HG02981 (cell line): Measurements from ENCODE around the gene MYBBP1A.
"Not testable (repeated sequence)": the region's sequence is repeated elsewhere in the genome, so short reads cannot be mapped to it uniquely, and the experiment has no call there.

Experiments used
- ATAC-seq: cut with Tn5 transposase; IDR thresholded peaks from one replicate; pipeline ENCODE4 v1.9.1; 2021; ENCODE audit warnings: mild to moderate bottlenecking, moderate library complexity; ENCODE audit not compliant: unreplicated experiment

Gene MYBBP1A

DNA sequence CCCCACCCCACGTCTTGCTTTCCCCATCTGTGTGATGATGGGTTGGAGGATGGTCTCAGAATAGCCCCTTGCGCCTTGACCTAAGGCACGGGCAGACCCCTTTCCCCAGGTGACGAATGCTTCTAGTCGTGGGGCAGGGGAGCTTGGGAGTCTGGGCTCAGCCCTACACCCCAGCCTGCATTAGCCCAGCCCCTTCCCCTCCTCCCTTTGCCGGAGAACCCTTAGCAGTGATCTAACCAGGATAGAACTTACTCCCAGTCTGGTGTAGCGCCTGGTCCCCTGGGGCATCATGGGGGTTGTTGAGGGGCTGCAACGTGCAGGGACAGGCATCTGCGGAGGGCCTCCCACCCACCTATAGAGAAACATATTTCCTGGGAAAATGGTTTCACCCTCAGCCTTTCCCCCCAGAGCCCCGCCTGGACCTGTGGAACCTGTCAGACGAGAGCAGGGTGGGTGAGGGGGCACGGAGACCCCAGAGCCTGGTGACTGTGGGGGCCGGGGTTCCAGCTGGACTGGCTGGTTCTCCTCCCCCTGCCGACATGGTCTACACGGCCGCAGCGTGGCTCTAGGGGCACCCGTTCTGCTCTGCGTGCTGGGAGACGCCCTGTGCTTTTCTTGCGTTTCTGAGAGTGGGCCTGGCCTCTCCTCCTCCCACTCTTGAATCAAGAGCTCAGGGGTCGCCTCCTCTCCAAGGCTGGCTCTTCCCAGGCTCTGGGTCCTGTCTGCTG lies 33.9 kb upstream of the MYBBP1A start:
- ATAC-seq: no peak

DNA sequence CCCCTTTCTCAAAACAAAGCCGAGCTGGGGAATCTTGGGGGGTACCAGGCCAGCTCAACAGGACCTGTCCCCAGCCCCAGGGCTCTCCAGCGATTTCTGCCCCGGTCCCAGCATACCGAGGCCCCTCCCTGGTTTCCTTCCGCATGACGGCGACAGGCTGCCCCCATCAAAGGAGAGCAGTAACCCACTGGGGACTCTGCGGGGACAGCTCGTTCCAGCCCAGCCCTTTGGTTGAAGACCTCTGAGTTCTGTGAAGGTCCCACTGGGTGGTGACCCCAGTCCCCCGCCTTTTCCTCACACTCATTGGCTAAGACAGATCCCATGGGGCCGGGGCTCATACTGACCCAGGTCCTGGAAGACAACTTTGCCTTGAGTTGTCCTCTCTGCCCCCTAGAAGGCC lies 33.2 kb upstream of the MYBBP1A start:
- ATAC-seq: no peak

DNA sequence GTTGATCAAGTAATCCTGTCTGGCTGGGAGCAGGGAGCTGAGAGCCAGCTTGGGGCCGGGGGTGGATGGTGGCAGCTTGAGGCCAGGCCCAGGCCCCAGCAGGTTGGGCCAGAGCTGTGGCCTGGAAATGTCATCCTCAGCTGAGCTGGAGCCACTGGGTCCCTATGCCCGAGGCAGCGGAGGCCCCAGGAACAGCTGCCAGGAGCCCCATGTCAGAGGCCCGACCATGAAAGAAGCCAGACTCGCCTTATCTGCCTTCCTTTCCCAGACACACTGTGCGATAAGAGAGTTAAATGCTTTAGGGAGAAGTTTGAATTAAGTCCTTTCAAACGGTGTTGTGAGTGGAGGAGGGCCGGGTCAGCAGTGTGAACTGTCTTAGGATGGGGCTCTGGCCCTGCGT lies 32.6 kb upstream of the MYBBP1A start:
- no peak for ATAC-seq

DNA sequence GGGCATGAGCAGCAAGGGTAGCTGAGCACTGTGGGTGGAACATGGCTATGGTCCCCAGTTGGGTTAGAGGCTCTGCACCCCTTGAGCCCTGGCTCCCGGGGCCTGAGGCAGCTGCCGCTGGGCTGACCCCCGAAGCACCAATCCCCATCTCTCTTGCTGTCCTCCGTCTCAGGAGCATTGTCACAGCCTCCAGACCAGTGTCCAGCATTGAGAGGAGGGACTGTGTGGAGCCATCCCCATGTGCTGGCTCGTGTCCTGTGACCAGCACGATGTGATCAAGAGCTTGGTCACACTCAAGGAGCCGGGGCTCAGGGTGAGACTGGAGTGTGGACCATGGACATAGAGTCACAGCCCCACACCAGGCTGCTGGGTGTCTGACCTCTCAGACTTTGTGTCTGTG lies 32.0 kb upstream of the MYBBP1A start:
- no peak for ATAC-seq

DNA sequence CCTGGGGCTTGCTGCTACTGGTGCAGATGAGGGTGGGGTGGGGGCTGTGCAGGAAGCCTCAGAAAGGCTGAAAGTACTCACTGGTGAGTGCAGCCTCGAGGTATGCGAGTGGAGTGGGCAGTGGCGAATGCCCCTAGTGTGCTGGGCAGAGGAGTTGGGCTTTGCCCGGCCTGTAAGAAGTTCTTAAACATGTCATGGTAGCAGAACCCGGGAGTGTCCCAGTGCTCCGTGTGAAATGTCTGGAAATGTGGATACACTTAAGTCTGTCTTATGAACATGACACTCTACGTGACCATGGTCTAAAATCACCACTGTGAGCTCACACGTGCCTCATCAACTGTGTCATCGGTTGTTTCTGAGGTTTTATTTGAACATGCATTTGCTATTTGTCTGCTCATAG lies 30.9 kb upstream of the MYBBP1A start:
- no peak for ATAC-seq

DNA sequence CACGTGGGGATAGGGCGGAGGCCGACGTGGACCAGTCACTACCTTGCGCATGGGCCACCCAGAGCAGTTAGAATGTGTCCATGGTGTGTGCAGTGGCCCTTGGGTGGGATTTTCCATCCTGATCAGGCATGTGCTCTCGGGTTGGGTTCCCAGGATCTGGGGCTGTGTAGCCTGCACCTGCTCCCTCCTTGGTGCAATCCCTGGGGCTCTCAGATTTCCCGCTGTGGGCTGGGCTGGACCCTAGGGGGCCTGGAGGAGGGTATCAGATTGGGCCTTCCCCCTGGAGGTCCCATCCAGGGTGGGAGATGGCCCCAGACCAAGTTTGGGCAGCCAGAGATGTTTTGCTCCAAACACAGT lies 30.4 kb upstream of the MYBBP1A start:
- ATAC-seq: no peak

DNA sequence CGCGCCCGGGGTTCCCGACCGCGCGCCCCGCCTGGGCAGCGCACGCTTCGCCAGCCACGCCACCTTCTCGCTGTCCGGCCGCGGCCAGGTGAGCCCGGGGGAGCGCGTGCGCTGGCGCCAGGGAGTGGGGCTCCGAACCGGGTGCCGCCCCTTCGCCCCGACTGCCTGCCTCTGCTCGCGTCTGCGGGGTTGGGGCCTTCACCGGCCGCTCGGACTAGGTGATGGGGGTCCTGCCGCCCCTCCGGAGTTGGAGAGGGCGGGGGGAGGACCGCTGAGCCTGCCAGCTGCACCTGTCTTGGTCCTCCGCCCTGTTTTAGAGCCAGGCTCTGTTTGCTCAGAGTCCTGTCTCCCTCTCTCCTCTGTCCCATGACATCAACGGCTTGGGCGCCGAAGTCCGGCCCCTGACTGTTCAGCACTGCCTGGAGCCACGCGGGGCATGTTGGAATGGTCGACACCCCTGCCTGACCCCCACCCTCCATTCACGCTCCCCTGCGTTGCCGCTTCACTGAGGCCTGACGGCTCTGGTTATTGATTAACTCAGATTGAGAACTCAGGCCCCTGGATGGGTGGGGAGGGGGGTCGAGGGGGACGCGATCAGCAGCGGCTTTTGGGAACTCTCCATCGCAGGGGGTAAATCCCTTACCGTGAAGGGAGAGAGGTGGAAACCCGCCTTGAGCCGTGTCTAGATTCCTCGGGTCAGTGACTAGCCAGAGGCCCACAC lies 29.9 kb upstream of the MYBBP1A start:
- no peak for ATAC-seq

DNA sequence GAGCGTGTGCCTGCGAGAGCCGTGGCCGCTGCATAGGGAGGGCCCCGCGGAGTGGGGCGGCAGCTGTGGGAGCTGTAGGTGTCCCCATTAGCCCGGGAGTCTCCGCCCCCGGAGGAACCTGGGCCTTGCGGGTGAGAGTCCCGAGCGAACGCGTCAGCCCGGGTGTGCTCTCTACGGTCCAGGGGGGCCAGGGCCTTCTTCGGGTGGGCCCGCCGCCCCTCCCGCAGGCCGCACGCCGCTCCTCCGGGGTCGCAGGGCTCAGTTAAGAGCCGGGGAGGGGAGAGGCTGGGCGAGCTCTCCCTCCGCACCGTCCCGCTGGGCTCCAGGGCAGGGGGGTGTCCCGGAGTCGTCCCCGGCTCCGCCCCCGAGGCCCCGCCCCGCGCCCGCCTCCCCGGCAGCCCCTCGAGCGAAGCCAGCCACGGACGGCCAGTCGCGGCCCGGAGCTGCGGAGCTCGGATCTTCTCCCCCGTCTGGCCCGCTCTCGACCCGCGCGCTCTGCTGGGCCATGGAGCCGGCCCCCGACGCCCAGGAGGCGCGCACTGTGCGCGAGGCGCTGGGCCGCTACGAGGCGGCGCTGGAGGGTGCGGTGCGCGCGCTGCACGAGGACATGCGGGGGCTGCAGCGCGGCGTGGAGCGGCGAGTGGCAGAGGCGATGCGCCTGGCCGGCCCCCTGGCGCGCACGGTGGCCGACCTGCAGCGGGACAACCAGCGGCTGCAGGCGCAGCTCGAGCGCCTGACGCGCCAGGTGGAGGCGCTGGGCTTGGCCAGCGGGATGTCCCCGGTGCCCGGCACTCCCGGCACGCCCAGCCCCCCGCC lies 29.1 kb upstream of the MYBBP1A start, which contains the start of gene SMTNL2:
Gene SMTNL2 (plus strand): TSS at position 429 of the 816 bp plus-strand sequence. CDS start 77 bp downstream, at position 506.
- ATAC-seq: no peak

DNA sequence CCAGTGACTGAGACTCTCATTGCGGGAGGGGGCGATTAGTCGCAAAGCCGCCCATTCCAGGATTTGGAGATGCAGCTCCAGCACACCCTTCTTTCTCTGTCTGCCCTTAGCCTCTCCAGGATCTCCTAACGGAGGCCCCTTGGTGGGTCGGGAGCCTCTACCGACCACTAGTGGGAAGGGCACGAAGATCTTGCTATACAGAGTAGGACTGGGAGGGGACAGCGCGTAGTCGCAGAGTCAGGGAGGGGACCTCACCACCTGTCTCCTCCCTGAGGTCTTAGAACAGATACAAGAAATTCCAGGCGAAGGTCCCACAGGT lies 28.6 kb upstream of the MYBBP1A start:
- no peak for ATAC-seq

DNA sequence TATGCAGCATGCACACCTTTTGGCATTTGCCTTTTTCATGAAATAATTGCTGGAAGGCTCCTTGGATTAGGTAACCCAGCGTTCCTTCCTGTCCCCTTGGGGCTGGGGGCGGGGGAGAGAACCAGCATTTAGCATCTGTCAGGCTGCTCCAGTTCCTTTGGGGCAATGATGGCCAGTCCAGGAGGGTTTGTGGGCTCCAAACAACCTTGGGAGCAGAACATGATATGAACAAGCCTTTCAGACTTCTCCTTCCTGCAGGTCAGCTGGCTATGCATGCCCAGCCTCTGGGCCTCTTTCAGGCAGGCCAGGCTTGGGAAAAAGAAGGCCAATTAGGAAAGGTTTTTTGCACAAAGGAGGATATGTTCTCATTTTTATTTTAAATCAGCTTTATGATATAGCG lies 28.0 kb upstream of the MYBBP1A start:
- no peak for ATAC-seq

DNA sequence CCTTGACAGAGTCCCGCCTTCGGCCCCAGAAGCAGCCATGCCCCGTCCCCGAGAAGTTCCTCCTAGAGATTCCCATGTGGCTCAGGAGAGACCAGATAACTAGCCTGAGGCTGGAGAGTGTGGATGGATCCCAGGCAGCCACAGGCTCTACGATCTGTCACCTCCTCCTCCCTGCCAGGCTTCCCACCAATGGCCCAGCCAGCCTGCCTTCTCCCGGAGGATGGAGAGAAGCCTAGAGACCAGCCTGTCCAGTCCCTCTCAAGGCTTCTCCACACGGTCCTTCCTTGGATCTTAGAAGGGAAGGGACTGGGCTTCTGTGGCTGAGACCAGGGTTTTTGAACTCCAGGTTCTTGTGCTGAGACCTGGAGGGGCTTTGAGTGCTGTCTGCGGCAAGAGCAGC lies 27.5 kb upstream of the MYBBP1A start:
- ATAC-seq: no peak

DNA sequence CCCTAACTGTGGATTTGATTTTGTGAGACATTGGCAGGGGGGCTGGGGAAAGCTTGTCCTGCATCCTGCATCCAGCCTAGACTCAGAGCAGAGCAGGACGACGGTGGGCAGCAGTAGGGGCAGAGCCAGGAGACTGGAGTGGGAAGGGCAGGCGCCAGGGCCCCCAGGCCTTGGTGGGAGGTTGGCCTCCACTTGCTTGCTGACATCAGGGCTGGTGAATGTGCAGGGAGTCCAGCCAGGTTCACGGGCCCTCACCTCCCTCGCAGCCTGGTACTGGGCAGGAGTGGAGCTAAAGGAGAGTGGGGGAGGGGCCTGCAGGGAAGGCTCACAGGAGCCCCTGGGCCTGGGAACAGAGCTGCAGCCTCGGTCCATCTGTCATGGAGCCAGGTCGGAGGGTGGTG lies 26.9 kb upstream of the MYBBP1A start:
- ATAC-seq: no peak

DNA sequence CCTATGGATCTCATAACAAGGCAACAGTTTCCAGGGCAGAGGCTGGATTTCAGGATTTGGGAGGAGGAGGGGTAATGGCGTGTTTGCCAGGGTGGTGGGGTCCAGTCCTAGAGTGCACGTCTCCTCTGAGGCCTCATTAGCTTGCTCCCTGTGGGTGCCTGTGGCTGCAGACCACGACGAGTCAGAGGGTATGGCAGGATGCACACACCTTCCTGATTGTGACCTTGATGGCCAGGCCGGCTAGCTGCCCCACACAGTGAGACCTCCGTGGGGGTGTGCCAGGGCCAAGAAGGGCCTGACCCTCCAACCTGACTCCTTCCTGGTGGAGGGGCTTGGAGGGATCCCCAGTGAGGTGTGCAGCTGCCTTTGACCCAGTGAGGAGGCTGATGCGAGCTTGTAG lies 25.1 kb upstream of the MYBBP1A start:
- no peak for ATAC-seq

DNA sequence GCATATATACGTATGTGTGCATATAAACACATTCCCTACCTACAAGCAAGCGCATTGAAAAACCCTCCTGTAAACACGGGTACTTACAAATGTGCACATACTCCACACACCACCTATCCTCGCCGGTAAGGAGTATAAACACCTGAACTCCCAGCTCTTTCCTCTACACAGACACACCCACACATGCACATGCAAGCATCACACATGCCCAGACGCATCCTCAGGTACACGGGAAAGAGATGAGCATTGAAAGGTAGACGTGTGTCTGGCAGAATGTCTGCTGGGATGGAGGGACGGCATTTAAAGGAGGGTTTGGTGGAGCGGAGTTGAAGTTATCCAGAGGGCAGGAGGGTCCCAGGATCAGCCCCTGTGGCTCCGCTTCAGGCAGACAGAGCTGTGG lies 24.5 kb upstream of the MYBBP1A start:
- ATAC-seq: no peak

DNA sequence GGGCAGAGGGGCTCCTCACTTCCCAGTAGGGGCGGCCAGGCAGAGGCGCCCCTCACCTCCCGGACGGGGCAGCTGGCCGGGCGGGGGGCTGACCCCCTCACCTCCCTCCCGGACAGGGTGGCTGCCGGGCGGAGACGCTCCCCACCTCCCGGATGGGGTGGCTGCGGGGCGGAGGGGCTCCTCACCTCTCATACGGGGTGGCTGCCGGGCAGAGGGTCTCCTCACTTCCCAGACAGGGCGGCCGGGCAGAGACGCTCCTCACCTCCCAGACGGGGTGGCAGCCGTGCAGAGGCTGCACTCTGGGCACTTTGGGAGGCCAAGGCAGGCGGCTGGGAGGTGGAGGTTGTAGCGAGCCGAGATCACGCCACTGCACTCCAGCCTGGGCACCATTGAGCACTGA lies 23.2 kb upstream of the MYBBP1A start:
- ATAC-seq: not testable (repeated sequence)

DNA sequence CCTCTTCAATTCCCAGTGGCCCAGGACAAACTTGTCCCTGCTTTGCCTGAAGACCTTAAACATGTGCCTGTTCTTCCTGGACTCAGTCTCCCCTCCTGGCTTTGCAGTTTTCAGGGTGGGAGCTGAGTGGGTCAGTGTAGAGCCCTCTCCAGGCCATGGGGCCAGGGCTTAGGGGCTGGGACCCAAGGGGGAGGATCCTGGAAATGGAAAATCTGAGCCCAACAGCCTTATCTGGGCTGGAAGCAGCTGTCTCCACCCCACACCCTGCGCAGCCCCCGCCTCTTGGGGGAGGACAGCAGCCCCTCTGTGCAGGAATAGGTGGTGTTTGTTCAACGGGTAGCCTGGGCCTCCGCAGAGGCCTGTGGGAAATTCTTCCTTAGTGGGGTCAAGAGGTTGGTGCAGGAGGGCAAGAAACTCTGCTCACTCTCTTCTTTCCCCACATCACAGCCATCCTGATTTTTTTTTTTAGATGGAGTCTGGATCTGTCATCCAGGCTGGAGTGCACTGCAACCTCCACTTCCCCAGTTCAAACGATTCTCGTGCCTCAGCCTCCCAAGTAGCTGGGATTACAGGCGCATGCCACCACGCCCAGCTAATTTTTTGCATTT lies 22.3 kb upstream of the MYBBP1A start:
- no peak for ATAC-seq

DNA sequence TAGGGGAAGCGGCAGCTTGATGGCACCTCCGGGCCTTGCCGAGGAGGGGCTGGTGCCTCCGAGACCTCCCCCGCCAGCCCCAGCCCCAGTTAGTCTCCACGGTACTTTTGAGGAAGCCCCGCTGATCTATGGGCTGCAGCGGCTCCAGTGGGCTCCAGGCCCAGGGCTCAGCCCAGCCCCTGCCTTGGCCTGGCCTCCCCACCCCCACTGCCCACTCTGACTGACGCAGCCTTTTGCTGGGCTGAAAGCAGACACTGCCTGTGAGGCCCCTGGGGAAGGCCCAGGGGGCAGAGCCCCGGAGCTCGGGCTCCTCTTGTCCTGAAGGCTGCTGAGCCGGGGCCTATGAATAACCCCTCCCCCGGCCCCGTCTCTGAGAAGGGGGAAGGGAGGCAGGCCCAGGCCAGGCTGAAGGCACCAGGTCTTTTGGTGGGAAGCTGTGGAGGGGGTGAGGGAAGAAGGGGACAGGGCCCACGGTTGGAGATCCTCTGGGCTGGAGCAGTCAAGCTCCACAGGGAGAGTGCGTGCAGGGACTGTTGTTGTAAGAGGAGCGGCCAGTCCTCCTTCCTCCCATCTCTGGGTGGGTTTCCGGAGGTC lies 21.6 kb upstream of the MYBBP1A start:
- no peak for ATAC-seq

DNA sequence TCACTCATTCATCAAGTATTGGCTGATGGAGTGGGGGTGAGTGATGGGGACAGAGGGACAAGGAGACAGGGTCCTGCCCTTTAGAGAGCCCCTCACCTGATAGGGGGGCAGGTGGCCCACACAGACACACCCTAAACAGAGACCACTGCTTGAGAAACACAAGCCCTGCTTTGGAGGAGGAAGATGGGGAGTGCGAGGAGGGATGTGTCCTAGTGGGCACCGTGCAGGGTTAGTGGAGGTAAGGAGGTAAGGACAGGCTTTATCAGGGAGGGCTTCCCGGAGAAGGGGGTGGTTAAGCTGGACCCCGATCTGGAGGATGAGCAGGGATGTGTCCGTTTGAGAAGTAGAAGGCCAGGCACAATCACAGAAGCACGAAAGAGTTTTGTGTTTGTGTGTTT lies 21.0 kb upstream of the MYBBP1A start:
- ATAC-seq: no peak

DNA sequence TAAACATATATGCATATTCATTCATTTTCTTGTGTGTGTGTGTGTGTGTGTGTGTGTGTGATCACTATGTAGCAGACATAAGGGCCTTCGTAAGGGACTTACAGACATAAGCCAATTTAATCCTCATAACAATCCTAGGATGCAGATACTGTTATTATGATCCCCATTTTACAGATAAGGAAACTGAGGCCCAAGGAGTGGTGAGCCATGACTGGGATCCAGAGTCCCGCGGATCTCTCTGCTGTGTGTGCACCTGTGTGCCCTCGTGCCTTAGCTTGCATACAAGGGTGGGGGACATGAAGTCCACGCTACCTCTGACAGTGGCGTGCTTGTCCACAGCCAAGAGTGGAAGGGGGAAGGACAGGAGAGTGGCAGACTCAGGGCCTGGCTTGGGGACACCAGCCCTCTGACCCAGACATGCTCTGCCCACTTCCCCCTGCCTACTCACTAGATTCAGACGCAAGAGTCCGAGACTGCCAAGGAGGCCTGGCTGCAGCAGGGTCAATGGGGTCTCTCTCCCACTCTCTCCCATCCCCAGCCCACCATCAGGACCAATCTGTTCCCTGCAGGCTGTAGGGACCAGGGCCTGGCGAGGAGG lies 19.4 kb upstream of the MYBBP1A start:
- no peak for ATAC-seq

DNA sequence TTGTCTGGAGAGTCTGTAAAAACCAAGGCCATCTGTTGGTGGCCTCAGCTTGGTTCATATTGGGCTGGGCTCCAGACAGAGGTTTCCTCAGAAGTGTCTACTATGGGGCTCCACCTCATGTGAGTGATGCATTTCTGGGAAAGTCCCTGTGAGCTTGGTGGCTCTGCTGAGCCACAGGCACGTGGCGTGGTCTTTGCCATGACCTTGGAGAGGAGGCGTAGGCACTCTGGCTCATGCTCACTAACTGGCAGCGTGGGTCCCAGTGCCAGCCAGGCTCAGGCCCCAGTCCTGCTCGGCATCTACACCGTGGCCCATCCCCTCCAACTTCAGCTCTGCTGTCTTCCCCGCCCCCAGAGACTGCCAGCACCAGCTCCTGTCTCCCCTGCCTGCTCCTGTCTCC lies 18.5 kb upstream of the MYBBP1A start:
- no peak for ATAC-seq

DNA sequence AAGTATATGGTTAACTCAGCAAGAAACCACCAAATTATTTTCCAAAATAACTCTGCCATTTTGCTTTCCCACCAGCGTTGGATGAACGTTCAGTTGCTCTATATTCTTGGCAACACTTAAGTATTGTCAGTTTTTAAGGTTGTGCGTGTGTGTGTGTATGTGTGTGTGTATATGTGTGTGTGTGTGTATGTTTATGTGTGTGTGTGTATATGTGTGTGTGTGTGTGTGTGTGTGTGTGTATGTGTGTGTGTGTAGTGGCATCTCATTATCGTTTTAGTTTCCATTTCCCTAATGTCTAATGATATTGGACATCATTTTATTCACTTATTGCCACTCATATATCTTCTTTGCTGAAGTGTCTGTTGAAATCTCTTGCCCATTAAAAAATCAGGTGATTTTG lies 17.9 kb upstream of the MYBBP1A start:
- no peak for ATAC-seq
